Heart right ventricle (tissue), 16 donors: Measurements from ENCODE around the gene ACAA2. TPM values are rescaled to one million over a fixed set of nuclear protein-coding genes. Genes with fewer than 3 reads are reported as not detected.
"Not testable (repeated sequence)": the region's sequence is repeated elsewhere in the genome, so short reads cannot be mapped to it uniquely, and the experiment has no call there.

Experiments used
- ATAC-seq, 8 donors: fragments of 200-7000 bp; cut with Tn5 transposase; one replicate each; pipeline ENCODE4 v1.9.1; 2020; ENCODE audit warnings: mild to moderate bottlenecking in 8 of 8, moderate library complexity in 8 of 8, moderate number of reproducible peaks in 1 of 8
- DNase-seq, 2 donors: peaks; one replicate each; pipeline ENCODE4 v3.0.0-alpha.2; 2020
- H3K27ac ChIP-seq, 10 donors: fragments of 200-600 bp; sonication (generic) in 2 of 10; one replicate each; pipeline versions ENCODE4 v1.5.0 to v1.8.0; 2020 to 2022; ENCODE audit warnings: mild to moderate bottlenecking in 3 of 10
- H3K27me3 ChIP-seq, 7 donors: fragments of 200-600 bp; one replicate each; pipeline ENCODE4 v1.8.0; 2021 to 2022; ENCODE audit warnings: mild to moderate bottlenecking in 2 of 7
- H3K36me3 ChIP-seq, 9 donors: fragments of 200-600 bp; sonication (generic) in 1 of 9; one replicate each; pipeline versions ENCODE4 v1.5.0 to v1.8.0; 2020 to 2022; ENCODE audit warnings: mild to moderate bottlenecking in 2 of 9
- H3K4me1 ChIP-seq, 9 donors: fragments of 200-600 bp; sonication (generic) in 1 of 9; one replicate each; pipeline versions ENCODE4 v1.5.0 to v1.8.0; 2020 to 2022; ENCODE audit warnings: mild to moderate bottlenecking in 4 of 9
- H3K4me3 ChIP-seq, 10 donors: fragments of 200-600 bp; sonication (generic) in 2 of 10; one replicate each; pipeline versions ENCODE4 v1.5.0 to v1.8.0; 2020 to 2022; ENCODE audit warnings: mild to moderate bottlenecking in 7 of 10, moderate library complexity in 2 of 10
- H3K9me3 ChIP-seq, 11 donors: fragments of 200-600 bp in 10 of 11; sonication (generic) in 2 of 11; one replicate each; pipeline versions ENCODE4 v1.5.0 to v1.8.0; 2013 to 2022; ENCODE audit warnings: mild to moderate bottlenecking in 2 of 11, control low read depth in 1 of 11, moderate library complexity in 1 of 11
- WGBS, 2 donors: extraction: QIAGEN DNeasy Blood & Tissue Kit; methylation state at CpG; one replicate each; pipeline ENCODE4 v1.1.7; 2013; ENCODE audit warnings: inconsistent platforms in 1 of 2; 5-methylcytosine and 5-hydroxymethylcytosine counted together
- intact Hi-C, 10 donors: fragments of 100-400 bp; cut with DNase I; formaldehyde crosslinking; loops; one replicate each; pipeline versions ENCODE4 v1.11.1 to v1.14.2; 2022
- polyA plus RNA-seq, 2 donors: library from polyadenylated mRNA; stranded (reverse); fragments of 200-250 nt; gene quantifications; one replicate each; pipeline ENCODE4 v1.2.3, GENCODE V29; 2013
- total RNA-seq, 10 donors: library from RNA; stranded (reverse); fragmentation: NEBNext Ultra II Directional in 3 of 10; extraction: Animal tissue kit (Norgen Biotek cat#: 25700) in 3 of 10; gene quantifications; one replicate each; pipeline versions ENCODE4 v1.2.1 to v1.2.4, GENCODE V29; 2021 to 2023
- TF ChIP-seq, protein P1 (sequence below), 9 donors: fragments of 200-600 bp; sonication (generic) in 2 of 9; IDR thresholded peaks; one replicate each; pipeline versions ENCODE4 v1.5.0 to v1.8.0; 2021 to 2022; ENCODE audit warnings: antibody characterized with exemption in 9 of 9, mild to moderate bottlenecking in 5 of 9, moderate library complexity in 1 of 9
- donor health status: Arrhythmogenic right ventricular cardiomyopathy.
- donor health status: ischemic (EF 13 %, LVEDD 7.1; RV severe dilation, severe dysfunction).
- donor health status: healthy with polysubstance abuse.
- donor health status: DM: no; HTN: yes; CAD: no.
- donor health status: DM: no; HTN: no; CAD: no.
- donor health status: ischemic (EF 25% LVEDD 6.9; RV normal size, moderate dysfunction).
- donor health status: ischemic (EF 25% LVEDD 5.7; RV mildly dilated, moderate dysfunction).
- donor health status: healthy.
- donor health status: DM: yes; HTN: yes; CAD: no.
- donor health status: Ischemic cardiomyopathy.
- donor health status: ischemic (EF 35%, LVEDD 5.7; RV mildly dilated, moderate dysfunction).
- donor health status: nonischemic (EF 11% LVEDD 7.7; RV severe dilation, severe dysfunction).
- donor health status: DM: yes; HTN: yes; CAD: no.
- donor health status: PGD.
- donor health status: ischemic (EF 29% LVEDD 5.4; RV normal size, mild dysfunction).
- donor health status: nonischemic (EF 23%, LVEDD 6.1; RV moderate dilation, normal function).

Gene ACAA2
- total and polyA plus RNA-seq, 12 donors = 46.7 to 377 (median 247) TPM

- TF ChIP-seq, protein P1, sequence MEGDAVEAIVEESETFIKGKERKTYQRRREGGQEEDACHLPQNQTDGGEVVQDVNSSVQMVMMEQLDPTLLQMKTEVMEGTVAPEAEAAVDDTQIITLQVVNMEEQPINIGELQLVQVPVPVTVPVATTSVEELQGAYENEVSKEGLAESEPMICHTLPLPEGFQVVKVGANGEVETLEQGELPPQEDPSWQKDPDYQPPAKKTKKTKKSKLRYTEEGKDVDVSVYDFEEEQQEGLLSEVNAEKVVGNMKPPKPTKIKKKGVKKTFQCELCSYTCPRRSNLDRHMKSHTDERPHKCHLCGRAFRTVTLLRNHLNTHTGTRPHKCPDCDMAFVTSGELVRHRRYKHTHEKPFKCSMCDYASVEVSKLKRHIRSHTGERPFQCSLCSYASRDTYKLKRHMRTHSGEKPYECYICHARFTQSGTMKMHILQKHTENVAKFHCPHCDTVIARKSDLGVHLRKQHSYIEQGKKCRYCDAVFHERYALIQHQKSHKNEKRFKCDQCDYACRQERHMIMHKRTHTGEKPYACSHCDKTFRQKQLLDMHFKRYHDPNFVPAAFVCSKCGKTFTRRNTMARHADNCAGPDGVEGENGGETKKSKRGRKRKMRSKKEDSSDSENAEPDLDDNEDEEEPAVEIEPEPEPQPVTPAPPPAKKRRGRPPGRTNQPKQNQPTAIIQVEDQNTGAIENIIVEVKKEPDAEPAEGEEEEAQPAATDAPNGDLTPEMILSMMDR (IDR thresholded peaks at IDR 0.05) = no peak
- no peak for ATAC-seq
These were observed 856 bp downstream of the ACAA2 start for GRCh38 chr18:49812286-49813068.

DNA sequence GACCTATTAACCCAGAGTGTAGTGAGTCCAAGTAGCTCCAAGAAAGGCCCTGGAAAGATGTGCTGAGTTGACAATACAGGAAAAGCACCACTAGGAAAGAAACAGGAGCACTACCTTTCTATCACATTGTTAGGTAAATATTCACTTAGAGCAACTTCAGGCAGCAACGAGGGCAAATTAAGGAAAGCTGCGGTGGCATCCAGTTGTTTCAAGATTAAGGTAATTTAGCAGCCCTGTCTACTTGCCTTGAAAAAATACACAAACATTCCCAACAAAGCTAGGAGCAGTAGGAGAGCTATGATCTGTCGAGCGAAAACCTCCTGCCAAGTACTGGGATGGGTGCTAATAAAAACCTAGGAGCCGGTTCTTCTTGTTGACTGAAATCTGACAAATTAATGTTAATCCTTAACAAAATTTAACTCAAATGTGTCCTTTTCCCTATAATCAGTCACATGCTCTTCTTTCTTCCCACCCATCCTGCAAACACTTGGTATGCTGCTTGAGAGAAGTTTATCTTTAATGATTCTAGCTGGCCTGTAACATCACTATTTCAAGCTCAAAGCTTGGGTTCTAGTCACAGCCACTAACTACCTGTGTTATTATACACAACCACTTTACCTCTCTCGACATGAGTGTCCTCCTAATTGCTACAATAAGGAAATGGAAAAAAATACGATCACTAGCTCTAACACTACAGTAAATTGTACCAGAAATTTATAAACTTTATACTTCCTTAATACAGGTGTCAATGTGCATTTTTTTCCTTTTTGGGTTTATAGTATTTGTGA is 2.0 kb downstream of the ACAA2 start:
- WGBS, 2 donors = 52 to 65% methylated on average over 7 of the region's 7 CpGs
- Histone ChIP-seq H3K27ac (peak overlapping the region in 1 of 10 donors; percentile 92), H3K4me1 (peaks cover 3 to 31% (median 19%) of the 10 kb centered on the region in 9 donors), H3K27me3 (no peaks in the 10 kb centered on the region), H3K36me3 (no peaks in the 10 kb centered on the region), H3K4me3 (peak overlapping the region in 1 of 10 donors; percentile 75), H3K9me3 (peaks cover 0 to 25% (median 4%) of the 10 kb centered on the region in 11 donors)
- TF ChIP-seq, protein P1 (IDR thresholded peaks at IDR 0.05) = no peak
- DNase-seq (no peak), ATAC-seq (no peak)
- intact Hi-C loops = no loop called here

More at GRCh38 chr18:49812286-49813068, 856 bp downstream of the ACAA2 start:
- peak overlapping the region; percentile 65 to 86 (median 74) for H3K4me3 ChIP-seq
- H3K27ac ChIP-seq = peak overlapping the region; percentile 91 to 100 (median 98)
- no peak for DNase-seq
- H3K9me3 ChIP-seq = peaks cover 0 to 25% (median 4%) of the 10 kb centered on the region in 11 donors
- peaks cover 3 to 31% (median 16%) of the 10 kb centered on the region in 9 donors for H3K4me1 ChIP-seq
- intact Hi-C loops = no loop called here
- no peaks in the 10 kb centered on the region for H3K27me3 ChIP-seq
- peaks cover 0 to 3% (median 0%) of the 10 kb centered on the region in 9 donors for H3K36me3 ChIP-seq
- WGBS, 2 donors = 42 to 49% methylated on average over 13 of the region's 13 CpGs

GRCh38 chr18:49808553-49809191 is 4.7 kb downstream of the ACAA2 start:
- ATAC-seq, intact Hi-C loops, H3K36me3 ChIP-seq, DNase-seq, H3K27me3 ChIP-seq, H3K27ac ChIP-seq, H3K4me3 ChIP-seq: not testable (repeated sequence)
- peaks cover 3 to 28% (median 19%) of the 10 kb centered on the region in 9 donors for H3K4me1 ChIP-seq
- 95 to 98% methylated on average over 10 of the region's 10 CpGs for WGBS, 2 donors
- peaks cover 0 to 25% (median 4%) of the 10 kb centered on the region in 11 donors for H3K9me3 ChIP-seq

DNA sequence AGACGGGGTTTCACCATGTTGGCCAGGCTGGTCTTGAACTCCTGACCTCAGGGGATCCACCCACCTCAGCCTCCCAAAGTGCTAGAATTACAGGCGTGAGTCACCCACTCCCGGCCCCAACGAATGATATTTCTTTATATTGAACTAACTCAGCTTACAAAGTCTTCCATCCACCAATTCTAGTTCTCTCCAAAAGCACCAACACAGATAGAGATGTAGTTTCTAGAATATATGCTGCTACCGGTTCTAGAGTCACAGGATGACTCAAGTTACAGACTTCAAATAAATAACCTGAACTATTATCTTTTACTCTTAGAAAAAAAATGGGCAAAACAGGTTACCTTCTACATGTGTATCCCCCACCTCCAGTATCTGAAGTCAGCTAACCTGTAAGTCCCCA is 9.2 kb downstream of the ACAA2 start:
- ATAC-seq = no peak
- TF ChIP-seq, protein P1 (IDR thresholded peaks at IDR 0.05) = no peak
- DNase-seq = no peak
- Histone ChIP-seq H3K36me3 (peaks cover 0 to 23% (median 0%) of the 10 kb centered on the region in 9 donors), H3K4me3 (no peak overlapping the region), H3K27ac (no peak overlapping the region), H3K4me1 (peaks cover 0 to 21% (median 5%) of the 10 kb centered on the region in 9 donors), H3K27me3 (no peaks in the 10 kb centered on the region), H3K9me3 (peaks cover 0 to 14% (median 4%) of the 10 kb centered on the region in 11 donors)
- intact Hi-C loops = no loop called here
- WGBS, 2 donors = 97% methylated on average over 5 of the region's 5 CpGs
